Prostate gland (tissue), 2 donors: Measurements from ENCODE around the gene APH1A.
A peak's percentile ranks its signal among the peaks of the same experiment; 100 is the strongest.

Experiments used
- CTCF ChIP-seq, 4 experiments: fragments of 200-600 bp in 2 of 4; fragments of 450-650 bp in 2 of 4; sonication (generic) in 2 of 4; IDR thresholded peaks; 1 replicate in 3 of 4; 2 replicates in 1 of 4; pipeline ENCODE4 v1.5.1; 2016 to 2019; ENCODE audit warnings: antibody characterized with exemption in 4 of 4, mild to moderate bottlenecking in 2 of 4, moderate library complexity in 2 of 4
- POLR2A ChIP-seq: fragments of 450-650 bp; IDR thresholded peaks from one replicate; pipeline ENCODE4 v1.6.1; 2016; ENCODE audit warnings: antibody characterized with exemption, mild to moderate bottlenecking

DNA sequence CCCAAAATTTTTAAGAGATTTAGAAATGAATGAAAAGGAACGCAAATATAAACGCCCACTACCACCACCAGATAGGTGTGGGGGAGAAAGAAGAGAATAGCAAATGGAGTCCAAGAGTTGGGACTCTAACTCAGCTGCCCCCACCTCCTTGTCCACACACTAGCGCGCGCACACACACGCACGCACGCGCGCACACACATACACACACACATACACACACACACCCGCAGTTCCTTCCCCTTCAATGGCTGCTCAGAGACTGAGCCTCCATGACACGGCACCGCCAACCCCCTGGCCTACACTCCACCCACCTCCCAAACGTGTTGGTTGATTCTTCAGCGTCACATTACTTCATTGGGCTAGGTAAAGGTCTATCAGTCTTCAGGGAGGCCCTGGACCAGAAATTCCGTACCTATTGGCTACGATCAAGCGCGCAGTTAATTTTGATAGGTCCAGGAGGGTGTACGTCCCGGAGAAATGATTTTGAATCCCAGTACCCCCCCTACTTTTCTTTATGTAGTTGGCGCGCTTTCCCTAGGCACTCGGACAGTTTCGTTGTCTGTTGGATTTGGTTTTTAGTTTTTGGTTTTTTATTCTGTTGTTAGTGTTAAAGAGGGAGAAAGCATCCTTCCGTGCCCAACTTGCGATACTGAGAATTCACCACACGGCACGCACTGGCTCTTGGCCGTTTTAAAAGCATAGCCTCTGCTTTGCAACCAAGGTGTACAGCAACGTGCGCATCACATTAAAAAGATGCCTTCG is 32.8 kb downstream of the APH1A start, which contains the start of gene ANP32E:
- TF ChIP-seq POLR2A (peak; percentile 91), CTCF (IDR thresholded peaks at IDR 0.05) (peak in 1 of 4 experiments; percentile 3)
